ENCODE results near the gene CNOT1.

DNA sequence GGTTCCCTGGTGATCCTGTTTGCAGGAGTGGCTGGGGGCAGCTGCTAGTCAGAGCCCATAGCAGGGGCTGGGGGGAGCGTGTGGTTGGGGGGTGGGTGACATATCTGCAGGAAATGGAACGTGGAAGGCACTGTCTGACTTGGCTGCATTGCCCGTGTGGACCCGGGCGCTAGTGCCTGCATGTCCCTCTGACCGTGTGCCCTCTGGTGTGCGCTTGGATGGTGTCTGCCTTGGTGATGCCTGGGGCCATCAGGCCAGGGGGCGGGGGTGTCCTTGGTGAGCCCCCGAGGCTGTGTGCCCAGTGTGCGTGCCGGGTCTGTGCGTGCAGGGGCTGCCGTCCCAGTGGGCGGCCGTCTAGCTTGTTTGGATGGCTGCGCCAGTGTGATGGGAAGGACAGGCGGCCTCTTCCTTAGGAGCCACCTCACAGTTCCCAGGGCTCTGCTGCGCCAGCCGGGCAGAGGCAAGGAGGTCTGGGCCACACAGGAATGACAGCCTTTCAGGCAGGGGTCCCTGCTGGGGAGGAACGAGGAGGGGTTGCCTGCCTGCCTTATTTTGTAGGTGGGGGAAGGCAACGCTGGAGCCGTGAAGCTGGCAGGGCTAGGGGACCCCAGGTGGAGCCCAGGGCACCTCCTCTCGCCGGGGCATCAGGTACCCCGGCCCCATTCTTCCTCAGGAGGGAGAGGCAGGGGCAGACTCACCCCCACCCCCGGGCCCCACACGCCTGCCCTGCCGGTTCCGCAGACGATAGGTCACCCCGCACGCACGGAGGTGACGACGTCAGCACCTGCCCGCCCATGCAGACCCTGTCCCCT is 129.0 kb downstream of the CNOT1 start:
- TF ChIP-seq, protein P1, sequence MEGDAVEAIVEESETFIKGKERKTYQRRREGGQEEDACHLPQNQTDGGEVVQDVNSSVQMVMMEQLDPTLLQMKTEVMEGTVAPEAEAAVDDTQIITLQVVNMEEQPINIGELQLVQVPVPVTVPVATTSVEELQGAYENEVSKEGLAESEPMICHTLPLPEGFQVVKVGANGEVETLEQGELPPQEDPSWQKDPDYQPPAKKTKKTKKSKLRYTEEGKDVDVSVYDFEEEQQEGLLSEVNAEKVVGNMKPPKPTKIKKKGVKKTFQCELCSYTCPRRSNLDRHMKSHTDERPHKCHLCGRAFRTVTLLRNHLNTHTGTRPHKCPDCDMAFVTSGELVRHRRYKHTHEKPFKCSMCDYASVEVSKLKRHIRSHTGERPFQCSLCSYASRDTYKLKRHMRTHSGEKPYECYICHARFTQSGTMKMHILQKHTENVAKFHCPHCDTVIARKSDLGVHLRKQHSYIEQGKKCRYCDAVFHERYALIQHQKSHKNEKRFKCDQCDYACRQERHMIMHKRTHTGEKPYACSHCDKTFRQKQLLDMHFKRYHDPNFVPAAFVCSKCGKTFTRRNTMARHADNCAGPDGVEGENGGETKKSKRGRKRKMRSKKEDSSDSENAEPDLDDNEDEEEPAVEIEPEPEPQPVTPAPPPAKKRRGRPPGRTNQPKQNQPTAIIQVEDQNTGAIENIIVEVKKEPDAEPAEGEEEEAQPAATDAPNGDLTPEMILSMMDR (conservative IDR thresholded peaks at IDR 0.05; ENCODE audit: low read depth, low read length) = no peak
- TF ChIP-seq POLR2A (IDR thresholded peaks at IDR 0.05; ENCODE audit: low read depth, low read length) (no peak), BHLHE40 (IDR thresholded peaks at IDR 0.05; ENCODE audit: low read depth, low read length) (no peak), MAFK (IDR thresholded peaks at IDR 0.05; ENCODE audit: low read depth, low read length) (no peak), RFX5 (IDR thresholded peaks at IDR 0.05; ENCODE audit: low read depth, low read length) (no peak), SMC3 (IDR thresholded peaks at IDR 0.05; ENCODE audit: low read depth, low read length) (no peak), RAD21 (IDR thresholded peaks at IDR 0.05; ENCODE audit: low read length) (no peak)
- TF ChIP-seq, protein P2, sequence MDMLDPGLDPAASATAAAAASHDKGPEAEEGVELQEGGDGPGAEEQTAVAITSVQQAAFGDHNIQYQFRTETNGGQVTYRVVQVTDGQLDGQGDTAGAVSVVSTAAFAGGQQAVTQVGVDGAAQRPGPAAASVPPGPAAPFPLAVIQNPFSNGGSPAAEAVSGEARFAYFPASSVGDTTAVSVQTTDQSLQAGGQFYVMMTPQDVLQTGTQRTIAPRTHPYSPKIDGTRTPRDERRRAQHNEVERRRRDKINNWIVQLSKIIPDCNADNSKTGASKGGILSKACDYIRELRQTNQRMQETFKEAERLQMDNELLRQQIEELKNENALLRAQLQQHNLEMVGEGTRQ (IDR thresholded peaks at IDR 0.05; ENCODE audit: low read depth, low read length) = no peak

Data from IMR-90 (cell line).